ENCODE data around the gene FNBP1L. TPM values are rescaled to one million over a fixed set of nuclear protein-coding genes. Genes with fewer than 3 reads are reported as not detected.

Gene FNBP1L
- total and polyA plus RNA-seq, 12 donors: 10.7 to 41.4 (median 23.8) TPM

DNA sequence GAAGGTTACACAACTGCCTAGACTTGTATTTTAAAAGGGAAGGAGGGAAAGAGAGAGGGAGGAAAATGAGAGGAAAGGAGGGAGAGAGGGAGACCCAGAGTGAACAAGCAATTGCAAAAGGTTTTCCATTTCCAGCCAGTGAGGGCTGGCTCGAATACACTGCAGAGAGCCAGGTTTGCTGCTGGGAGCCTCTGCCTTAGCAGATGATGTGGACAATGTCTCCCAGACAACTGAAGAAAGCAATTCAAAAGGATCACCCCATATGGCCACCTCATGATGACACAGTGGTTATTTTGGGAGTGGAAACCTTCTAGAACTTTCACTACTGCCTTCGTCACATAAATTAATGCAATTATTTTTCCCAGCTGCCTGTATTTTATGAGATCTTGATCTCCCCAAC lies 147.3 kb downstream of the FNBP1L start:
- Histone ChIP-seq H3K4me1 (peaks cover 22 to 99% (median 82%) of the 10 kb centered on the region in 9 donors), H3K27me3 (no peaks in the 10 kb centered on the region), H3K36me3 (peaks cover 0 to 20% (median 0%) of the 10 kb centered on the region in 9 donors), H3K4me3 (no peak overlapping the region), H3K27ac (peak overlapping the region in 4 of 10 donors; percentile 5 to 66 (median 19)), H3K9me3 (no peaks in the 10 kb centered on the region)
- peak in 1 of 8 donors; percentile 57 for ATAC-seq
- 62 to 63% methylated on average over 2 of the region's 2 CpGs for WGBS, 2 donors
- intact Hi-C loops (cut with DNase I): no loop called here
- no peak for DNase-seq
- TF ChIP-seq, protein P1, sequence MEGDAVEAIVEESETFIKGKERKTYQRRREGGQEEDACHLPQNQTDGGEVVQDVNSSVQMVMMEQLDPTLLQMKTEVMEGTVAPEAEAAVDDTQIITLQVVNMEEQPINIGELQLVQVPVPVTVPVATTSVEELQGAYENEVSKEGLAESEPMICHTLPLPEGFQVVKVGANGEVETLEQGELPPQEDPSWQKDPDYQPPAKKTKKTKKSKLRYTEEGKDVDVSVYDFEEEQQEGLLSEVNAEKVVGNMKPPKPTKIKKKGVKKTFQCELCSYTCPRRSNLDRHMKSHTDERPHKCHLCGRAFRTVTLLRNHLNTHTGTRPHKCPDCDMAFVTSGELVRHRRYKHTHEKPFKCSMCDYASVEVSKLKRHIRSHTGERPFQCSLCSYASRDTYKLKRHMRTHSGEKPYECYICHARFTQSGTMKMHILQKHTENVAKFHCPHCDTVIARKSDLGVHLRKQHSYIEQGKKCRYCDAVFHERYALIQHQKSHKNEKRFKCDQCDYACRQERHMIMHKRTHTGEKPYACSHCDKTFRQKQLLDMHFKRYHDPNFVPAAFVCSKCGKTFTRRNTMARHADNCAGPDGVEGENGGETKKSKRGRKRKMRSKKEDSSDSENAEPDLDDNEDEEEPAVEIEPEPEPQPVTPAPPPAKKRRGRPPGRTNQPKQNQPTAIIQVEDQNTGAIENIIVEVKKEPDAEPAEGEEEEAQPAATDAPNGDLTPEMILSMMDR (IDR thresholded peaks at IDR 0.05): no peak

DNA sequence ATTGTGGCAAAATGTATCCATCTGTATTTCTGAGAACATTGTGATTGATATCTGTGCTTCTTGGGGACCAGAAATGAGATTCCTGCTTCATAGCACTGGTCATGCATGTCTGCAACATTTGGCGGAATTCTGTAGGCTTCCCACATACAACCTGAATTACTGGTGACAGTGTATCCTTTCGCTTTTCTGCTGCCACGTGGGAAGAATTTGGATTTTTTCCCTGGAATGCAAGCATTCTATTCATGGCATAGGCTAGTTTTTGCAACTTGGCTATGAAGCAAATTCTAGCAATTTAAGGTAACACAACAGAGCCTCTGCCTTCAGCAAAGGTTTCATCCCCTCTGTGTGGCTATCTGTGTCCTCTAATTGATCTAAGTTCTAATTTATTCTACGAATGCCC lies 147.8 kb downstream of the FNBP1L start:
- no peak for DNase-seq

DNA sequence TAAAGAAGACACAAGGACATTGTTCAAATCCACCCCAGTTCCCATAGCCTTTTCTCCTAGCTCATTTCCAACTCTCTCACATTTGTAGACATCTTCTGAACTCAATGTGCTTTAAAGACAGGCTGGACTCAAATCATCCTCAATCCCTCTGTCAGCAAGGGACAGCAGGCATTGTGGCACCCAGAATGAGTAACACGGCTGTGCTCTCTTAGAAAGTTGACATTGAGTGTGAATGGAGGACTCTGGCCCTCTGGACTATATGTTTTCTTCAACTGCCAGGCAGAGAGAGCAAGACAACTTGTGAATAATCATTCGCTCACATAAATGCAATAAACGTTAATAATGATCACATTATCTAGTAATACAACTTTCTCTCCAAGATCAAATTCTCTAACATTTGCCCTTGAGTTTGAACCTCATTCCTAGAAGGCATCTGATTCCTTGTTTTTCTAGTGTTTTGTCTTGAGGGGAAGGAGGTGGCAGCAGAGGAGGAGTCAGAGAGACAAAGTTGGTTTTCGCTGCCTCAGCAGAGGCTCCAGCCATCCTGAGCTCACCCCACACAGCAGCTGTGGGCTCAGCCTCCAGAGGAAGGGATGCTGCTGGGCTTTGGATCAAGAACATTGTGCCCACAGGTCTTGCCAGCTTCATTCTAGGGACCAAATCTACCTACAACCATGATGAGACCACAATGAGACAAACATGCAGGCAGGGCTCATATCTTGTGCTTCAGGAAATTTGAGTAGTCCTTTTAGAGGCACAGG lies 148.6 kb downstream of the FNBP1L start:
- DNase-seq (no peak), ATAC-seq (no peak)
- no peaks in the 10 kb centered on the region for H3K27me3 ChIP-seq
- peaks cover 22 to 100% (median 89%) of the 10 kb centered on the region in 9 donors for H3K4me1 ChIP-seq
- no peak overlapping the region for H3K4me3 ChIP-seq
- intact Hi-C loops (cut with DNase I): no loop called here
- no peaks in the 10 kb centered on the region for H3K9me3 ChIP-seq
- H3K36me3 ChIP-seq: peaks cover 0 to 10% (median 0%) of the 10 kb centered on the region in 9 donors
- peak overlapping the region in 3 of 10 donors; percentile 14 to 43 (median 17) for H3K27ac ChIP-seq
- 81 to 84% methylated on average over 4 of the region's 4 CpGs for whole genome bisulfite sequencing, 2 donors
- TF ChIP-seq, protein P1 (IDR thresholded peaks at IDR 0.05): no peak

More for the DNA sequence above, 147.8 kb downstream of the FNBP1L start:
- intact Hi-C loops (cut with DNase I): no loop called here
- H3K27me3 ChIP-seq: no peaks in the 10 kb centered on the region
- H3K9me3 ChIP-seq: no peaks in the 10 kb centered on the region
- 74% methylated on average over 4 of the region's 4 CpGs for WGBS, 2 donors
- peak overlapping the region in 5 of 10 donors; percentile 2 to 32 (median 6) for H3K27ac ChIP-seq
- ATAC-seq: no peak
- no peak overlapping the region for H3K4me3 ChIP-seq
- TF ChIP-seq, protein P1 (IDR thresholded peaks at IDR 0.05): no peak
- peaks cover 0 to 15% (median 0%) of the 10 kb centered on the region in 9 donors for H3K36me3 ChIP-seq
- peaks cover 22 to 99% (median 86%) of the 10 kb centered on the region in 9 donors for H3K4me1 ChIP-seq

DNA sequence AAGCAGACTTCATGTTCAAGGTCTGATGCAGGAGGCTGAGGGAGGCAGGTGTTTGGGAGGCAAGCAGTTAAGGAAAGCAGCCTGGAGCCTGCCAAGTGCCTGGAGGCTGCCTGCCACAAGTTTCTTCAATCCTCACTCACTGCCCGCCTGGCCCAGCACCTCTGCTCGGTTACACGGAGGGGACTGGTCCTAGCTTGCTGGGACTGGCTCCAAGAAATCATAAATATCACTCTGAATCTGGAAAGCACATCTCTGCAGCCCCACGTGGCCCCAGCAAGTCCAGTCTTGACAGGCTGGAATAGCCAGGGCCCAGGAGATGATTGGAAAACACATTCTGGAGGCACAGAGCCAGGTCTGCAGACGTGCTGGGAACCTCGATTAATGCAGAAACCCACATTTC lies 149.8 kb downstream of the FNBP1L start:
- intact Hi-C loops (cut with DNase I): no loop called here
- H3K27ac ChIP-seq: peak overlapping the region in 4 of 10 donors; percentile 43 to 69 (median 61)
- no peaks in the 10 kb centered on the region for H3K9me3 ChIP-seq
- 8 to 12% methylated on average over 6 of the region's 6 CpGs for WGBS, 2 donors
- H3K4me3 ChIP-seq: no peak overlapping the region
- H3K27me3 ChIP-seq: no peaks in the 10 kb centered on the region
- no peaks in the 10 kb centered on the region for H3K36me3 ChIP-seq
- TF ChIP-seq, protein P1 (IDR thresholded peaks at IDR 0.05): no peak
- H3K4me1 ChIP-seq: peaks cover 22 to 100% (median 79%) of the 10 kb centered on the region in 9 donors
- ATAC-seq (peak; percentile 44 to 87 (median 74)), DNase-seq (peak; percentile 66 to 68)
